Right hindlimb (tissue), 1 donor: ENCODE data around the gene HES6.

Experiments used
- DNase-seq: peaks from one replicate; pipeline ENCODE4 v3.0.0-alpha.2; 2018

Gene HES6

DNA sequence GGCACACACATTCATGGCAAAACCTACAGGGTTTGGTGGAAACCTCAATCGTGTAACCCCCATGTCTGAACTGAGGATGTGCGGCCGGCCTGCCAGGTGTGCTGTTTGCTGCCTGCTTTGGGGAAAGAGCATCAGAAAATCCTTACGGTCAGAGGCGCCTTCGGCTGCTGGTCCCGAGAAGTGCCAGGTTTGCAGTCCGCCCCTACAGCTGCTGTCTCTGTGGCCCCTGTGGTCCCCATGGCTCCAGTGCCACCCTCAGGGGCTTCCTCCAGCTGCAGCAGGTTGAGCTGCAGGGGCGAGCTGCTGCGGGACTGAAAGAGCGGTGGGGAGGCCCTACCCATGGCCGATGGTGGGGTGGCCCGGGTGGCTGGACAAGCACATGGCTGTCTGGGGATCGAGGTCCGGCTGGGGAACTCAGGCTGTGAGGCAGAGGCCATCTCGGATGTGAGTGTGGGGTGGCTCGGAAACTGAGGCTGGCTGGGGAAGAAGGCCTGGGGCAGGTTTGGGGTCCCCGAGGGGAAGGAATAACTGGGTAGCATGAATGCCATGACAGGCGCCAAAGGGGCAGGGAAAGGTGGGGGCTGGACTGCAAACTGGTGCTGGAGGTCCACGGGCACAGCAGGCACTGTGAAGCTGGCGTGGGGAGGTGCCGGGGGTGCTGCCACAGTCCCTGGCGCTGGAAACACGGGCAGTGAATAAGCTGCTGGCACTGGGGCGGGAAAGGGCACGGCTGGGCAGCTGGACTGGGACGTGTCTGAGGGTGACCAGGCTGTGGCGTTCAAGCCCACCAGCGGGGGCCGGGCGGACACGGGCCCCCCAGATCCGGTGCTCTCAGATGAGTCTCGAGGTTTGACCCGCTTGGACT, 13.2 kb upstream of the HES6 start:
- DNase-seq: no peak

DNA sequence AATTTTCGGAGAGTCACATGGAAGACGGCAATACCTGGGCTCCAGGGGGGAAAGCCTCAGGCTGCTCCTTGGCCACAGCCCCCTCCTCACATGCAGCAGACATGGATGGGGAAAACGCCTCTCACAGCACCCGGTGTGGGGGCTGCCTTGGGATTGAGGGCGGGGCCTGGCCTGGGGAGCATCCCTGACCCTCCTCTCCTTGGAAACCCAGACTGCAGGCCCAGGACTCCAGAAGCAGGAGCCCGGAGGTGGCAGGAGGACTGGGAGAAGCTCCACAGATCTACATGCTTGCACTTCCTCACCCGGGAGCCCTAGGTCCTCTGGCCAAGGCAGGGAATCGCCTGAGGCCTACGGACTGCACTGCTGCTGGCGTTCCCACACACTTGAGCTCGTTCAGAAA, 12.1 kb upstream of the HES6 start:
- DNase-seq: no peak

DNA sequence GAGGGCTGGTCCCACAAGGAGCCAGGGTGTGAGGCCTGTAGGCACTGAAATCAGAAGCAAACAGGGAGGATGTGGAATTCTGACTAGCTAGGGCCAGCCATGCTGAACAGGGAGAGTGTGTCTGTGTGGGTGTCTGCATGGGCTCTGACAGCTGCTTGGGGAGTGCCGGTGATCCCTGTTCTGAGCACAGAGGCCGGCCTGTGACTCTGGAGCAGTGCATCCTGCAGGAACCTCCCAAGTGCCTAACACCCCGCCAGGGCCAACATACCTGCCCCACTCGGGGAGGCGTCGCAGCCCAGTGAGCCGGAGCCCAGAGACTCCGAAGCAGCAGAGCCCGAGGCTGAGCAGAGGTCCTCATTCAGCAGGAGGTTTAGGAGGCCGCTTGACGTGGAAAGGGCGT, 11.5 kb upstream of the HES6 start:
- no peak for DNase-seq

DNA sequence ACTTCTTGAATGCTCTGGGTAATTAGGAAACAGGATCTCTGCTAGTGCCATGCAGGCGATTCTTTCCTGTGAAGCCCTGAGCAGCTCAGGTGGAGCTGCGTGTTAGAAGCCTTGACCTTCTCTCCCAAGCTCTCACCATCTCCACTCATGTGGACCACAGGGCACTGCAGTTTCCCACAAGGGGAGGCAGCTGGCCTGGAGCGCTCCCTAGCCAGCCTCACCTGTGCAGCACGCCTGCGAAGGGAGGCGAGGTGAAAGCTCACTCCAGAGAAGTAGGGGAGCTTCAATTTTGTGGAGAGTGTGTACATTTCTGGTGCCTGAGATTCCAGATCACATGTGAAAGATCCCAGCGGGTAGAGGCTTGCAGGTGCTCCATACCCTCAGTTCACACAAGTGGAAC, 11.1 kb upstream of the HES6 start:
- DNase-seq: no peak

DNA sequence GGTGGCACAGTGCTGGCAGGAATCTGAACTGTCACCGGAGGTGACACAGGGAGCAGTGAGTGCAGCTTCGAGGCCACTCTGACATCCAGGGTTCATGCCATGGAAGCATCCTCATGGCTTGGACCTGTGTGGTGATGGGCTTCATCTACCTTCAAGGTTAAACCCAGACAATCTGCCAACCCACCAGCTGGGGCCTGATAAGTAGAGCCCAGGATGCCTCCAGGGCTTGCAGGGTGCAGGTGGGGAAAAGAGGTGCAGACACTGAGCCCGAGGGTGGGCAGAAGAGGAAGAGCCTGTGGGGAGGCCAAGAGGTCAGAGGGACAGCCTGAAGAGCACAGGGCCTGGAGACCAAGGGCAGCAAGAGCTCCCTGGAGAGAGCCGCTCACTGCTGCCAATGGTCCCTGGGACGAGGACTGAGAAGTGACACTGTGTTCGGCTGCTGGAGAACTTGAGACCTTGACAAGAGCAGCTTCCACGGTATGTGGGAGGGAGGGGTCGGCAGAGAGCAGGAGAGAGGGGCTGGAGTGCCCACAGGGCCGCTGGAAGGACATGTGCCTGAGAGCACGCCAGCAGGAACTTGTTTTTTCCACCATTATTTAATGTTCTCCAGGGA, 8.1 kb upstream of the HES6 start:
- no peak for DNase-seq

DNA sequence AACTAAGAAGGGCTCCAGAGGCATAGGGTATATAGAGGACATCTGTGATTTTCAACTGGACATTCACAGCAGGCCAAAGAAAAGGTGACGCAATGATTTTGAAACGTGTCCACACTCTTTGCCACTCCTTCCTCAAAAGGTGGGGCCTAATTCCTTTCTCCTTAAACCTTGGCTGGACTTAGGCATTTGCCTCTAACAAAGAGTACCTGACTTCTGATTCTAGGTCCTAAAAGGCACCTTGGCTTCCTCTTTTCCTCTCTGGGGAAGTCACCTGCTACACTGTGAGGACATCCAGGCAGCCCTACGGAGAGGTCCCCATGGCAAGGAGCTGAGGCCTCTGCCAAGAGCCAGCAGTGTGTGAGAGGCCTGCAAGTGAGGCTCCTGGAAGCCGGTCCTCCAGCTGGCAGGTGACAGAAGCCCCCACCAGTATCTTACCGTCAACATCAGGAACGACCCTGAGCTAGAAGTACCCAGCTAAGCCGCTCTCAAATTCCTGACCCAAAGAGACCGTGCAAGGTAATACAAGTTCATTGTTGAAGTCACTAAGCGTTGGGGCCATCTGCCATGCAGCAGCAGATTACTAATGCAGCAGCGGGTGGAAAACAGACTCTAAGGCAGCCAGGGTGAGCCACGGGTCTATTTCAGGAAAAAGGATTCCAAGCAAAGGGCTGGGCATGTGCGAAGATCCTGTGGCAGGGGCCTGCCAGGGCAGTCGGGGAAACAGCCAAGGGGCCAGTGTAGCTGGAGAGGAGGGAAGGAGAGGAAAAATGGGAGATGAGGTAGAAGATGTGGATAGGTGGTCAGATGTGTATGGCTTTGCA, 7.4 kb upstream of the HES6 start:
- no peak for DNase-seq

DNA sequence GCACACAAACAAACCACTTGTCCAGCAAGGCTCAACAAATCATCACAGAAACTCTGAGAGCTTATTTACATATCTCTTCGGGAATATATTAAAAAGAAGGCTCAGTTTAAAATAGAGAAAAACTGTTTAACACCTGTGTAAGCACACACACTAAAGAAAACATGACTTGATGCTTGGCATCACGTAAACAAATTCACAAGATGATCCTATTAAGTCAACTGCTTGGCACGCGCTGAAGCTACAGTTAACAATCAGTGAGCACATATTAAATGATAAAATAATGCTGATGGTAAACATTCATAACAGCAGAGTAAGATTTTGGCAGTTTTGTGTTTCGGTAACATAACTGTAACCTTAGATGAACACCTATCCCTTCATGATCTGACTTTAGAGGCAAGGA, 4.3 kb upstream of the HES6 start:
- no peak for DNase-seq

DNA sequence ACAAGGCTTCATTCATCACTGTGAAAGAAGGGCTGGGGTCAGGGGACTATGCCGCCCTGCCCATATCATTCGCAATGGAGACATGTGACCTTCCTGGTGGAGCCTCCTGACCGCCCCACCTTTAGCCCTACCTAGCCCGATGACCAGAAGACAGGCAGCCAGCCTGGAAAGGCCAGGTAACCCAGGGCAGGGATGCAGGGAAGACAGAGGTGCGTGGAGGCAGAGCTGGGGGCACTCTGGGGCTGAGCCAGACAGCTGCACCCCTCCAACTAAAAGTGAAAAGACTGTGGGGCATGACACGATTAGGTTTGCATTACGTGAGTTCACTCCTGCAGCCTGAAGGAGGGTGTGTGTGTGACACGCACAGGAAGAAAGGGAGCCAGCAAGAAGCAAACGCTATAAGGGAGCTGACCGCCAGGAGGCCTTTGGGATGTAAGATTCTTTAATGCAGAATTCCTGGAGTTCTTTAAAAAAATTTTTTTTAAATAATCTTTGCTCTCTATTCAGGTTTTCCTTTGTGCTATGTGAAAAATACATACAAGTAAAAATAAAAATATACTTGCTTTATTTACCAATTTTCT, 3.7 kb upstream of the HES6 start:
- no peak for DNase-seq

DNA sequence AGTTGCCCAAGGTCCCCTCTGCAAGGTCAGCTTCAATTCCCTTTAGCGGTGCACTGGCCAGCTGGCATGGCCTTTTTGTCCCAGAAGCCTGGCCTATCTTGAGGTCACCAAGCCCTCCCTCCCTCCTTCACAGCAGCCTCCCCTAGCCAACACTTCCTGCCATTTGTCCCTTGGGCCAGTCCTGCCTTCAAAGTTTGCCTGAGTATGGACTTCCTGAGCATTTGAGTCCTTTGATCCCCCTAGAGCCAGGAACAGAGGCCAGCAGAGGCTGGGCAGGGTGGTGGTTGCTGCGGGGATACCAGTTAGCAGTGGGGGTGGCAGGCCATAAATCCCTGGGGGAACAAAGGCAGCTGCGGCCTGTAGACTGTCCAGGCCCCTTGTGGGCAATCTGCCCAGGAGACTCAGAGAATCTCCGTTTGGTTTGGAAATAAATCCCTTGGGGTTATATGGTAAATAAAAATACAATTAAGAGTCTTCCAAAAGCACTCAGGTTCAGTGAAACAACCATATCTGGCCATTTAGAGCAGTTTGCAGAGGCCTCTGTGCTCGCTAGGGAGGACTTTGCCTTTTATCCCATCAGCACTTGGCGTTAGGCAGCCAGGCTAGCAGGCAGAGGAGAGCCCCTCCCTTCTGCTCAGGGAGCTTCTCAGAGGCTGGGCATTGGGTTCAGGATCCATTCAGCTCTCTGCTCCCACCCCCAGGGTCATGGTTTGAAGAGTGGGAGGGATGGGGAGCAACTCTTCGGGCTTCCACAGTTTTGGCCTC, 3.1 kb upstream of the HES6 start:
- no peak for DNase-seq

DNA sequence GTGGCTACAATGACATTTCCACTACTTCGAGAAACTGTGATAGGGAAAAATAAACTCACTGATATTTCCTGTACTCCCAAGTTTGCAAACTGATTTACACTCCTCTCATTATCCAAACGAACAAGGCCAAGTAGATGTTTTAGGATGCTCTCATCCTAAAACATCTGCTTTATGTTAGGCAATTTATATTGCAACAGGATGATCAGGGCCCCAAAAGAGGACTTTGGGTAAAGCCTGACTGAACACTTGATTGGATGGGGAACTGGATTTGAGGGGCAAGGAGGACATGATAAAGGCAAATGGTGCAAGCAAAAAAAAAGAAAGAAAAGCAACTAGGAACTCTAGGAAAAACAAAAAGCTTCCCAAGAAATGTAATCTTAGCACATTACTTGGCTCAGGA, 2.1 kb upstream of the HES6 start:
- no peak for DNase-seq

DNA sequence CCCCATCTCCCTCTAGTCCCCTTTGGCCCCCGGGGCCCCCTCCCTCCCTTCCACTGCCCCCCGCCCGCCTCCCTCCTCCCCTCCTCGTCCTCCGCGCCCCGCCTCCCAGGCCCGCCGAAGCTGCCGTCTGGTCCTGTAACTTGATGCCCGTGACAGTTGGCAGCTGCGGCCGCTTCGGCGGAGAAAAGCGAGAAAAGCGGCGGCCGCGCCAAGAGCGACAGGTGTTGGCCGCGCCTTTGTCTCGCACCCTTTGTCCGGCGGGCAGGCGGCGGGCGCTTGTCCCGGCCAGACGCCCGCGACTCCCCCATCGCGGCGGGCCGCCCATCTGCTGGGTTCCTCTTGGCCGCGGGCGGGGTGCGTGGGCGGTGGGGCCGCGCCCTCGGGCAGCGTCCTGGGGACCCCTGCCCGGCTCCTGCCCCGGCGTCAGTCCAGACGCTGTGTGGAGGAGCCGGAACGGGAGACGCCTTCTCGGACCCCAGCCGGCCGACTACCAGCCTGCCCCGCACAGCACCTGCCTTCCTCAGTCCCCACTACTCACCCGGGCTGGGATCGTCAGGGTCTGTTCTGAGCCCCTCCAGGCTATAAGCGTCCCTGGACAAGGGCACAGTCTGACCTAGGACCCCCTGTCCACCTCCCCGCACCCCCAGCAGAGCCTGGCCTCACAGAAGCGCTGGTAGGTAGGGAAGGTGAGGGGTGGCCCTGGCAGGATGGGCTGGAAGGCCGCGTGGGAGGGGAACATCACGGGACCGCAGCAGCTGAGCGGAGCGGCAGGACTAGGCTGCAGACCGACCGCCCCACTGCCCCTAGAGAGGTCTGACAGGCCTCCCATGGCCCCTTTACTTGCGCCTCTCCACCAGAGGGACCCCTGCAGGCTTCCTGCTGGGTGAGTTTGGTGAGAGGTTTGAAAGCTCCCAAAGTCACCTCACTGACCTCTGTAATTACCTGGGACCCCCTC, 1.2 kb upstream of the HES6 start:
- peak; percentile 89 for DNase-seq

DNA sequence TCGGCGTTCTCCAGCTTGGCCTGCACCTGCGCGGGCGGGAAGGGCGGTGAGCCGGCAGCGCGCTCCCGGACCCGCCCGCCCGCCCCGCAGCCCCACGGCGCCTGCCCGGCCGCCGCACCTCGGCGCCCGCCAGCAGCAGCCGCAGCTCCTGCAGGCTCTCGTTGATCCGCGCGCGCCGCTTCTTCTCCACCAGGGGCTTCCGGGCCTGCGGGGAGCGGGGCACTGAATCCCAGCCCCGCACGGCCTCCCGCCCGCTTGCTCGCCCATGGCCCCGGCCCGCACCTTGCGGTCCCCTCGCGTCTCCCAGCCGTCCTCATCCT, 335 bp downstream of the HES6 start:
- DNase-seq: no peak

DNA sequence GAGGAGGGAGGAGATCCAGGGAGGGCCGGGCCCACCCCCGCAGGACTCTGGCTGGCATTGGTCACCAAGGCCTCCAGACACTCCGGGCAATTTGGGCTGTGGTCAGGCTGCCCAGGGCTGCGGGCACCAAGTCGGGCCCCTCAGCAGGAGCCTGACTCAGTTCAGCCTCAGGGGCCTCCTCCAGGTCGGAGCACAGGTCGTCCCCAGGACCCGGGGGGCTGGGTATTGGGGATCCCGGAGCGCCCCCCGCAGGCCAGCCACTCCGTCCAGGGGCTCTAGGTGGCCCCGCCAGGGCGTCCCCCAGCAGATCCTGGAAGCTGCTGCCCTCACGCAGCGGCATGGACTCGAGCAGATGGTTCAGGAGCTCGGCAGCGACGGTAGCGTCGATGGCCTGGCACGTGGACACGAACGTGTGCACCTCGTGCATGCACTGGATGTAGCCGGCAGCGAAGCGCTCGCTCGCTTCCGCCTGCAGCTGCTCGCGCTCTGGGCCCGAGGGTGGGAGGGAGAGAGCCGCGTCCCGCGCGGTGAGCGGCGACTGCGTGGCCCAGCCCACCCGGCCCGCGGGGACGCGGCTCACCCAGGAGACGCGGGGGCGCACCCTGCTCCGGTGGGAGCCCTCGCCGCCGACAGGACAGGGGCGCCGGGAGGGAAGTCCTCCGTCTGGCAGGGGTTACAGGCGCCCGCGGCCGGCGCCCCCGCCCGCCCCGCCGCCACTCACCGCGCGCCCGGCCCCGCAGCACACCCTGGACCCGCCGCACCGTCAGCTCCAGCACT, 884 bp downstream of the HES6 start:
- DNase-seq: no peak

DNA sequence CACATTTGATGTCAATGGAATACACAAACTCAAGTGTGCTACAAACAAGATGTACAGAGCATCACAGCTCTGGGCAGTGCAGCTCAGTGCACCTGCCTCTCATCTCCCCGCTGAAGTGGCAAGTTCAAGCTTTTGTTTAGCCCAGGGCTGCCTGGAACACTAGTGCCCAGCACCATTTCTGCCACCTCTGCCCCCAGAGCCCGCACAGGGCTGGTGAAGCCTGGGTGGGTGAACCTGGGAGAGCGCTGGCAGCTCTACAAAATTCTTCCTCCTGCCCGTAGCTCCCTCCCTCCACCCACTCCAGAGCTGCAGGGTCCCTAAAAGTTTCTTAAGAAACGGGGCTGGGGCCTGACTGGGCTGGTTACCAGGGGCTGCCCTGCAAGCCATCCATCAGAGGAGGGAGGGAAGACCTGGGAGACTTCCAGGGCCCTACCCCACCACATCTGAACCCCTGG, 1.5 kb downstream of the HES6 start:
- DNase-seq: no peak

DNA sequence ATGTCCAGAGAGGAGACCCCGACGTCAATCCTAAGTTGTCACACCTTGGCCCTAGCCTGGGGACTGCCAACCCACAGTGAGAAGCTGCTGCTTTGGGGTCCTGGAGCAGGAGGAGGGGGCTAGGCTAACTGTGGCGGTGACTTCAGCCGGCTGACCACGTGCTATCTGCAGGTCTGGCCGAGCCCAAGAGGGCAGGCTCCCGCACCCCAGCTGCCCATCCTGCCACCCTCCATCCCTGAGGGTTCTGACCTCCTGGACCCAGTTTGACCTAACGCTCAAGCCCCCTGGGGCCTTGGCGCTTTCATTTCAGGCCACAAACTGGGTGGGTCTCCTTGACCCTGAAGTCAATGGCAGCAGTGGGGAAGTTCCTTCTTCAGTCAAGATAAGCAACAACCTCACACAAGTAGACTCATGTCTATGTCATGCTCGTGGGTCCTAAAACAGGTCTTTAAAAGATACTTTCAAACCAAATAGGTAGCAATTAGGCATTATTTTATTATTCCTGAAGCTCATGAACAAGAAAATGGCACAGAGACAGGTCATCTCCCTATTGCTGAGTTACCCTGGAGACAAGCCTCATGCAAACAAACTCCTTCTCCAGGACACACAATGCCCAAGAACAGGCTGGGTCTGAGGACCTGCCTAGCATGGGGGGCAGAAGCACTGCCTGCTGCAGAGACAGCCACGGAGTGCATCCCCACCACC, 2.3 kb downstream of the HES6 start:
- no peak for DNase-seq

DNA sequence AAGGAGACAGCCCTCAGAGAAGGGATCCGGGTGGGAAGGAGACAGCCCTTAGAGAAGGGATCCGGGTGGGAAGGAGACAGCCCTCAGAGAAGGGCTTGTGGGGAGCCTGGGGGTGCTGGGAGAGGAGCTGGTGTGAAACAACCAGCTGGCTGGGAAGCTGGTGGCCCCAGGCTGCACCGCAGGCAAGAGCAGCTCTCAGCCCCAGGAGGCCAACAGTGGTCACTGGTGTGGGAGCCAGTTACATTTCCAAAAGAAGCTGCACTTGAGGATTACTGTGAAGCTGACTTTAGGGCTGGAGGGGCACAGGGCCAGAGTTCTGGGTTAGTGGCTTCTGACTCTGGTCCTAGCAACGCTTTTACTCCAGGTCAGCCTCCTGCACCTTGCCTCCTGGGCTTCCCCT, 3.3 kb downstream of the HES6 start:
- no peak for DNase-seq

DNA sequence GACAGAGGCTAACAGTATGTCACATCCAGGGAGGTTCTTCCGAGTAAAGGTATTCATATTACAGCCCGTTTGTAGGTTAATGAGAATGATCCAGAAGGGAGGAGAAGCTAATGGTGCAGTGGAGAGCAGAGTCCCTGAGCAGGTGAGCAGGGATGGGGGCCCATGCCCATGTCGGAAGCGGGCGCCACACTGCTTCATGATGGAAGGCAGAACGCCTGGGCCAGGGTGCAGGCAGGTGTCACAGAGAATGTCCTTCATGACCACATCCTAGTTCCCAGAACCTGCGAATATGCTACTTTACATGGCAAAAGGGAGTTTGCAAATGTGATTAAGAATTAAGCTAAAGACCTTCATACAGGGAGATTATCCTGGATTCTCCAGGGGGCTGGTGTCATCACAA, 4.0 kb downstream of the HES6 start:
- no peak for DNase-seq

DNA sequence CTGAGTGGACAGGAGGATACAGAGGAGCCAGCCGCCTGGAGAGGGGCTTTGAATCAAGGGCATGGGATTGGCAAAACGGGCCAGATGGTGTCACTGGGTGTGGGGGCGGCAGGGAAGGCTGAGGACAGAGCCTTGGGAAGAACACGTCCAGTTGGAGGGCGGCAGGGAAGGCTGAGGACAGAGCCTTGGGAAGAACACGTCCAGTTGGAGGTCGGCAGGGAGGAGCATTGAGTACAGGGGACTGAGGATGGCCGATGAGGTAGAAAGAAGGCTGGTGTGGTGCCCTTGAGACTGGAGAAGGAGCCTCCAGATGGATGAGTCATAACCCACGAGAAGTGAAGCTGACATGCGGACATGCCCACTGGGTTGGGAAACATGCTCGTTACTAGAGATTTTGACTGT, 4.5 kb downstream of the HES6 start:
- DNase-seq: no peak

DNA sequence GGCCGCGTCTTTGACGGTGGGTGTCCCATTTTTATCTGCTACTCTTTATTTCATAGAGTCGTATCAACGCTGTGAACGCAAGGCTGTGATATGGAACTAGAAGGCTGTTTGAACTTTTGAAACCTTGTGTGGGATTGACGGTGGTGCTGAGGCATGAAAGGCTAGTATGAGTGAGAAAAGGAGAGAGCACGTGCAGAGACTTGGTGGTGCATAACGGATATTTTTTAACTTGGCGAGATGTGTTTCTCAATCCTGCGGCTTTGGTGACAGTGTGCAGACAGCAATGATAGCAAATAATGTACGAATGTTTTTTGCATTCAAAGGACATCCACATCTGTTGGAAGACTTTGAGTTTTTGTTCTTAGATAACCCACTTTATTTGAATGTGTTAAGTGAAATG, 6.2 kb downstream of the HES6 start:
- no peak for DNase-seq

DNA sequence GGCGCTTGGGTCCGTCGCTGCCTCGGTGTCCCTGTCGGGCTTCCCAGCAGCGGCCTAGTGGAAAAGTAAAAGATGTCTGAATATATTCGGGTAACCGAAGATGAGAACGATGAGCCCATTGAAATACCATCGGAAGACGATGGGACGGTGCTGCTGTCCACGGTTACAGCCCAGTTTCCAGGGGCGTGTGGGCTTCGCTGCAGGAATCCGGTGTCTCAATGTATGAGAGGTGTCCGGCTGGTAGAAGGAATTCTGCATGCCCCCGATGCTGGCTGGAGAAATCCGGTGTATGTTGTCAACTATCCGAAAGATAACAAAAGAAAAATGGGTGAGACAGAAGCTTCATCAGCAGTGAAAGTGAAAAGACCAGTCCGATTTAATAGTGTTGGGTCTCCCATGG, 8.0 kb downstream of the HES6 start:
- no peak for DNase-seq
